ENCODE data around the gene PADI1.

DNA sequence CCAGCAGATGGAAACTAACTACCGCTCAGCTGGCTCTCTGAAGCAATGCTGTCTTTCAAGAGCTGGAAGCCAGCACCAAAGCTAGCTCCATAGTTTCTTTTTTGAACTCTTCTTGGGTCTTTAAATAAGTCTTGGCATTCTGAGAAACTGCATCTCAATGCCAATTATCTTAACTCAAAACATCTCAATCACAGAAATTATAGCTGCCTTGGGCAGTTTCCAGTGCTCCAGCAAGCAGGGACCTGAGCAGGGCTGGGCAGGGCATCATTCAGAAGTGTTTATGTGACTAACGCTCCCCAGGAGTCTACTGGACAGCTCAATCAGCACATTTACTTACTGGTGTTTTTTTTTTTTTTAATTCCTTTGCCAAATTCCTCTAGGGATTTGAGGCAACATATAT, 84.8 kb downstream of the PADI1 start:
- TF ChIP-seq CTCF (IDR thresholded peaks at IDR 0.05) (no peak), EP300 (IDR thresholded peaks at IDR 0.05; ENCODE audit: low read depth) (no peak), POLR2AphosphoS5 (IDR thresholded peaks at IDR 0.05) (no peak)
